ENCODE results near the gene RNF144A. TPM values are rescaled to one million over a fixed set of nuclear protein-coding genes. Genes with fewer than 3 reads are reported as not detected.

RNF144A gene
- total and polyA plus RNA-seq, 2 experiments from 2014 or later, result 2.8 to 14.7 TPM

- H3K27me3 Mint-ChIP-seq (ENCODE audit: insufficient read depth, low read depth, poor library complexity), result peaks cover 2% of the 10 kb centered on the region
- H3K9me3 Mint-ChIP-seq, result no peaks in the 10 kb centered on the region; the same call in 1 of the 3 replicates
- H3F3A ChIP-seq (replicated peaks; ENCODE audit: low read depth), result no peaks in the 10 kb centered on the region
- TF ChIP-seq ZNF331 (CRISPR knock-in tag; IDR thresholded peaks at IDR 0.05; ENCODE audit: low read depth) (no peak), ZNF462 (CRISPR knock-in tag; IDR thresholded peaks at IDR 0.05) (no peak), ETS1 (IDR thresholded peaks at IDR 0.05) (no peak), REST (IDR thresholded peaks at IDR 0.05; ENCODE audit: unreplicated experiment) (no peak), JUNB (IDR thresholded peaks at IDR 0.05; ENCODE audit: unreplicated experiment) (no peak), CREB1 (CRISPR knock-in tag; IDR thresholded peaks at IDR 0.05; ENCODE audit: low read depth) (no peak), NANOG (IDR thresholded peaks at IDR 0.05; ENCODE audit: borderline replicate concordance) (no peak), ZNF114 (CRISPR knock-in tag; IDR thresholded peaks at IDR 0.05) (no peak), EZH2 (IDR thresholded peaks at IDR 0.05; ENCODE audit: low read depth, unreplicated experiment) (no peak), EZH2phosphoT487 (IDR thresholded peaks at IDR 0.05; ENCODE audit: unreplicated experiment) (no peak), POLR2AphosphoS5 (IDR thresholded peaks at IDR 0.05; ENCODE audit: low read depth) (no peak), CTCF (conservative IDR thresholded peaks at IDR 0.05; ENCODE audit: low read depth in 2 of 2) (no peak), STAT1 (IDR thresholded peaks at IDR 0.05; ENCODE audit: unreplicated experiment) (no peak)
- H3K4me1 ChIP-seq (ENCODE audit: insufficient read depth), result peaks cover 25% of the 10 kb centered on the region
- H3K36me3 ChIP-seq (ENCODE audit: insufficient read depth), result no peaks in the 10 kb centered on the region
- H3K27ac Mint-ChIP-seq, result no peak overlapping the region
- no peak for ATAC-seq
- H3K9me2 ChIP-seq (ENCODE audit: insufficient read depth), result no peaks in the 10 kb centered on the region; the same call in 1 of the 2 replicates
- no peaks in the 10 kb centered on the region for H3K36me3 Mint-ChIP-seq (ENCODE audit: low read depth)
- no peak overlapping the region for H3K4me2 ChIP-seq
- no peak overlapping the region for H2AFZ ChIP-seq
- no peaks in the 10 kb centered on the region; the same call in 1 of the 2 replicates for H3K79me2 ChIP-seq (replicated peaks; ENCODE audit: insufficient read depth)
- no peaks in the 10 kb centered on the region for H4K20me1 ChIP-seq (replicated peaks; ENCODE audit: insufficient read depth)
- no peak overlapping the region for H3K4me3 ChIP-seq
- DNase-seq (ENCODE audit: low spot score), result no peak
- no peak overlapping the region for H3K27ac ChIP-seq (ENCODE audit: low read depth)
- no peaks in the 10 kb centered on the region for H3K27me3 ChIP-seq (ENCODE audit: insufficient read depth)
- no peak overlapping the region for H3K4me3 Mint-ChIP-seq
- H3K4me1 Mint-ChIP-seq, result peaks cover 32% of the 10 kb centered on the region
Measured at GRCh38 chr2:6933911-6934310, 16.7 kb downstream of the RNF144A start.
